TTC549 (cell line): Measurements from ENCODE around the gene WNK2.

Source experiments
- FAIRE-seq: peaks from 2 replicates; lab custom pipeline; 2012; peaks lifted over from hg19 to GRCh38; lab: Jason Lieb, UNC

The WNK2 gene

GRCh38 chr9:93255494-93255867 is 71.5 kb downstream of the WNK2 start:
- no peak for FAIRE-seq

GRCh38 chr9:93255994-93256877 is 72.3 kb downstream of the WNK2 start:
- FAIRE-seq, result no peak

- no peak for FAIRE-seq
Measured at GRCh38 chr9:93256878-93257807, 73.2 kb downstream of the WNK2 start.

GRCh38 chr9:93257808-93258331 is 73.9 kb downstream of the WNK2 start:
- no peak for FAIRE-seq

GRCh38 chr9:93258419-93258817 is 74.5 kb downstream of the WNK2 start:
- no peak for FAIRE-seq

GRCh38 chr9:93258818-93259489 is 75.0 kb downstream of the WNK2 start:
- no peak for FAIRE-seq

- no peak for FAIRE-seq
Measured at GRCh38 chr9:93259490-93260262, 75.7 kb downstream of the WNK2 start.

GRCh38 chr9:93260263-93261066 is 76.5 kb downstream of the WNK2 start:
- no peak for FAIRE-seq

GRCh38 chr9:93261281-93261680 is 77.3 kb downstream of the WNK2 start:
- FAIRE-seq, result no peak

GRCh38 chr9:93261735-93262523 is 78.0 kb downstream of the WNK2 start:
- no peak for FAIRE-seq

- FAIRE-seq, result no peak
Measured at GRCh38 chr9:93262537-93263310, 78.8 kb downstream of the WNK2 start.

- FAIRE-seq, result no peak
Measured at GRCh38 chr9:93263334-93264229, 79.6 kb downstream of the WNK2 start.

- no peak for FAIRE-seq
Measured at GRCh38 chr9:93264338-93265125, 80.6 kb downstream of the WNK2 start.

GRCh38 chr9:93265301-93265971 is 81.5 kb downstream of the WNK2 start:
- no peak for FAIRE-seq

- FAIRE-seq, result no peak
Measured at GRCh38 chr9:93265972-93266371, 82.0 kb downstream of the WNK2 start.

GRCh38 chr9:93266521-93267001 is 82.6 kb downstream of the WNK2 start:
- FAIRE-seq, result no peak
